MV-4-11 (cell line): Measurements from ENCODE around the gene TNFRSF1B.

Source experiments
- DNase-seq: peaks from one replicate; lab custom pipeline; 2025; lab: John Stamatoyannopoulos, UW

Gene TNFRSF1B

DNA sequence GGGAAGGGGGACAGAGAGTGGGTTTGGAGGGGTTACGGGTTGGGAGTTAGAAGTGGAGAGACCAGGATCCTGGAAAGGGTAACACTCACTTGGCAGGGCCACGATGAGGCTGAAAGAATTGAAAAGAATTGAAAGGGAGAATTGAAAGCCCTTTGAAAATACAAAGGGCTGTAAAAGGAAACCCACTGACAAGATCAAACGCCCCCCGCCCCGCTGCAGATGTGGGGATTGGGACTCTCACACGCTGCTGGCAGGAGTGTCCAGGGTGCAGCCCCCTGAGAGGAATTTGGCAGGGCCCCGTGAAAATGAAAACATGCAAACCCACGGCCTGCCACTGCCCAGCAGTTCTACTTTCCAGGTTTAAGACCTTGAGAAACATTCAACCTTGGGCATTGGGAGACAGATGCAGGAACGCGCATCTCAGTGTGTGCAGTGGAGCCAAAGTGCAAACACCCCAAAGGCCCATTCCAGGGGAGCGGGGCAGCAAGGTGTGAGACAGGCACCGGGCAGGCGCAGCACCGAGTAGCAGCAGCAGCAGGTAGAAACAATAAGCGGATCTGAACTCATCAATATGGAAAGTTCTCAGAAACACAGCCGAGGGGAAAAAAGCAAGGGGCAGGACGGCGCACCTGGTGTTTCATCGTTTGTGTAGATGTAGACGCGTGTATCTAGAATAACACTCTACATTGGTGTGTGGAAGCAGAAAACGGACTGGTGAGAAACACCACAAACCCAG lies 8.3 kb upstream of the TNFRSF1B start:
- DNase-seq = no peak

DNA sequence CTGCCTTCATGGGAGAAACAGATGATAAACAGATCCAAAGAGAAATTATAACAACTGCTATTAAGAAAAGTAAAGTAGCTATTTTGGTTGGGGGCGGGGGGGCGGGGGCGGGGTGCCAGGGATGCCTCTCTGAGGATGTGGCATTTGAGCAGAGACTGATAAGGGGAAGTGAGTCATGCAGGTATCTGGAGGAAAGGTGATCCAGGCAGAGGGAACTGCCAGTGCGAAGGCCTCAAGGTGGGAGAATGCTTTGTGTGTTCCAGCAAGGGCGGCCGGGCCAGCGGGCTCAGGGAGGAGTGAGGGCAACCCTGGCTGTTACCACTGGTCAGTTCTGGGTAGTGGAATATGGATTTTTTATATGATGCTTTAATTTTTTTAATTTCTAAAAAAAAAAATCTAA lies 7.0 kb upstream of the TNFRSF1B start:
- no peak for DNase-seq

- no peak for DNase-seq
These were observed 5.5 kb upstream of the TNFRSF1B start for GRCh38 chr1:12161324-12161661.

- DNase-seq = peak; percentile 96
These were observed 4.9 kb upstream of the TNFRSF1B start for GRCh38 chr1:12161662-12162458.

DNA sequence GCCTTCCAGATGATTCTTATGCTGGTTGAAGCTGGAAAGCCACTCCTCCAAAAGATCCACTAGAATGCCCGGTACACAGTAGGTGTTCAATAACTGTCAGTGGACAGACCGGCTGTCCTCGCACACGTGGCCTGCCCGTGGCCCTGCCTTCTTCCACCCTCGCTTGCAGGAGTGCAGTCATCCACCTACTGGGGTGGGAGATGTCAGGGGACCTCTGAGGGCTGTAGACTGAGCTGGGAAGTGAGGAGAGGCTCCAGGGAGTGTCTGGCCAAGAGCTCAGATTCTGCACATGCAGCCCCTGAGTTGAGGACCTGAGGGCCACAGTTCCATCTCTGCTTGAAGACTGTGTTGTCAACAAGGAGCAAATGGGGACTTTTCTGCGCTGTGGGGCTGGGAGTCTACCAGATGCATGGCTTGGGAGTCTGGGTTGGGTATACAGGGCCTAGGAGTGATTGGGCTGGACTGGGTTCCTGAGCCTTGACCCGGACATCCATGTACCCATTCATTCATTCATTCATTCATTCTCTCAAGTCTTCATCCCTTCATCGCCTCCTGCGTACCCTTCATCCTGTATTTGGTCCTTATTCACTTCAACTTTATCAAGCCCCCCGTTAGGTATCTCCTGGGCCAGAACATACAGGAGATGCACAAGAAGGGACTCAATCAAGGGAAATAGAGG lies 4.2 kb upstream of the TNFRSF1B start:
- no peak for DNase-seq

DNA sequence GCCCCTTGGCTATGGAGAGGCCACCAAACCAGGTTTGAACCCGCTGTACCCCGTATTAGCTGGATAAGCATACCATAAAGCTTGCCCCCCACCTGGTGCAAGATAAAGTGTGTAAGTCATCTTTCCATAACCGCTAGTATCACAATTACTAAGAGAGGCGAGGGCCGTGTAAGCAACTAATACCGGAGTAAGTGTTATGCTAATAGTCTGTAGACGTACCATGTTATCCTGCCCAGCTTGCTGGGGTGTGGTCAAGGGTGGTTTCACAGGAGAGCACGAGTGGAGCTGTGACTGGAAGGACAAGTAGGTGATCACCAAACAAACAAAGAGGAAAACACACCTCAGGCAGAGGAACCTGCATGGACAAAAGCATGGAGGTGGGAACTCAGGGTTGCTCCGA lies 3.6 kb upstream of the TNFRSF1B start:
- no peak for DNase-seq

DNA sequence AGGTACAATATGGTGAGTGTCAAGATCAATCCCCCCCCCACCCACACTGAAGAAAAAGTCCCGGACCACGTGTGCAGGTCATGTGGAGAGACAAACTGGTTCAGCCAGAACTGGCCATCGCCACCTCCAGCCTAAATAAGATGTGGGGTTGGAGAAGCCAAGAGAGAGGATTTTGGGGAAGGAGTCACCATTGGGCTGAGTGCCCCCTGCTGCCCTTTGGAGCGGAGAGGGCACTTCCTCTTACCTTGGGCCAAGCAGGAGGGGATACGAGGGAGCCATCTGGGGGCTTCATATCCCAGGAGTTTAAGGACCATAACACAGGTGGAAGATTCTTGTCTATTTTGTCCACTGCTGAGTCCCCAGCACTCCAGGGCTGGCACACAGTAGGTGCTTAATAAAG lies 2.6 kb upstream of the TNFRSF1B start:
- no peak for DNase-seq

DNA sequence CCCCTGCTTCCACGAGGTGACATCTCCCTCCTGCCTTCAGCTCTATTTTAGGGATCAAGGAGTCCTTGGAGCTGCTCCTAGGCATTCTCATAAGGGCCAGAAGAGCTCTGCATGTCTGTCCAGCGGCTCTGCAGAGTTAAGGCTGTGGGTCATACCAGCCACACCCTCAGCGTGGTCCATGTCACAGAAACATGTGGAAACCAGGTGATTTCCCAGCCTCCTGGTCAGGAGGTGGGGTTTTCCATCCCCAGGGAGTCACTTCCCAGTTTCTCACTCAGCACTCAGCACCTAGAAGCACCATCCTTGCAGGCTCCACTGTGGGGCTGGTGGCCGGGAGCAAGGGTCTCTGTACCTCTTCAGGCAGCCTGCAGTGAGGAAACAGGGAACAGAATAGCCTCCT lies 1.4 kb upstream of the TNFRSF1B start:
- no peak for DNase-seq

GRCh38 chr1:12167493-12168429 lies 970 bp downstream of the TNFRSF1B start:
- peak; percentile 8 for DNase-seq

GRCh38 chr1:12168451-12169160 lies 1.8 kb downstream of the TNFRSF1B start:
- DNase-seq = no peak

GRCh38 chr1:12169442-12170135 lies 2.8 kb downstream of the TNFRSF1B start:
- no peak for DNase-seq

- no peak for DNase-seq
These were observed 3.5 kb downstream of the TNFRSF1B start for GRCh38 chr1:12170263-12170671.

DNA sequence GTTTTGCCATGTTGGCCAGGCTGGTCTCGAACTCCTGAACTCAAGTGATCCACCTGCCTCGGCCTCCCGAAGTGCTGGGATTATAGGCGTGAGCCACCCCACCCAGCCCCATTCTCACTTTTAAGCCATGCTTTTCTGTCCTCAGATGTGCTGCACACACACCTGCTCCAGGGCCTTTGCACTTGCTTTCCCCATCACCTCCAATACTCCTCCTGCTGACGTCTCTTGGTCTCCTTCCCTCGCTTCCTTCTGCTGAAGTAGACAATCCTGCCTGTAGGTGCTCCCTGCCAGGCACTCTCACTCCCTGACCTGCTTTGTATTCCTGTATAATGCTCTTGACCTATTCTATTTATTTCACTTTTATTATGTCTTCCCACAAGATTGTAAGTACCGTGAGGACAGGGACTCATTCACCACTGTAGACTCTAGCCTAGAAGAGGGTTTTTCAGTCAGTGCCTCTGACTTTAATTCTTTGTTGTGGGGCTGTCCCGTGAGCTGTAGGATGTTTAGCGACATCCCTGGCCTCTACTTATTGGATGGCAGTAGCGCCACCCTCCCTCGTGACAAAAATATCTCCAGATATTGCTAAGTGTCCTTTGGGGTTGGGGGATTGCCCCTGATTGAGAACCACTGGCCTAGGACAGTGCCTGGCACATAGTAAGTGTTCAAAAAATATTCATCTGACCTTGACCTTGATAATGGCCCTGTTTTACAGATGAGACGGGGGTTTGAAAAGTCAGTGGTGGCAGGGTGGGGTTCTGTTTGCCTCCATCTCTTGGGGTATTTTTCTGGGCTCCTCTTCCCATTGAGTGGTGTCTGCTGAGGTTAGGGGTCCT lies 4.6 kb downstream of the TNFRSF1B start:
- DNase-seq = no peak

DNA sequence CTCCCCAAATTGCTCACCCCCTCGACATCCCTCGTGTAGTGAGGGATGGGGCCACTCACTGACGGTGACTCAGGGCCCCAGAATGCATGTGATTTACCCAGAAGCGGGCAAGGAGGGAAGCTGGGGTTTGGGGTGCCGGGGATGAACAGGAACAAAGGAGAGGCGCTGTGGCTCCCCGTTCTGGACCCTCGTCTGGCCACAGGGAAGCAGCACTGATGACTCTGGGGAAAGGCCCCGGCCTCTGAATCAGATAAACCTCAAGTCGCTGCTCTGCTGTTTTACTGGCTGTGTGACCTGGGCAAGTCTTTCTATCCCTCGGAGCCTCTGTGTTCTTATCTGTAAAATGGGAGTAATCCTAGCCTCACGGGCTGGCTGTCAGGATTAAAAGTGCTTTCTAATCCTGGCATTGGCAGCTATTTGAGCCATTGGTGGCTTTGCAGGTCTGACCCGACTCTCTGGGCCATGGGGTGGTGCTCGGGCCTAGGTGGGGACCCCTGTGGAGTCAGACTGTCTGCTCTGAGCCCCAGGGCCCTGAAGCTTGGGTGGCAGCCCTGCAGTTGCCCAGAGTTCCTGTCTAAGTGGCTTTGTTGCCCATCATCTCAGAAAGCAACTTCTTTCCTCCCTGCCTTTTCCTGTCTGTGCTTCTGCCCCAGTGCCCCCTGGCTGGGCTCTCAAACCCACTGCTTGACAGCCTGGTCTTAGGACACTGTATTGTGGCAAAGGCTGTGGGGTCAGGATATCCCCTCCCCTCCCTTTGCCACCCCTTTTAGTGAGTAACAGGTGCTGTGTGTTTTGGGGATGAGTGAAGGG lies 5.5 kb downstream of the TNFRSF1B start:
- DNase-seq = no peak

- no peak for DNase-seq
These were observed 6.3 kb downstream of the TNFRSF1B start for GRCh38 chr1:12173041-12173509.

- peak; percentile 85 for DNase-seq
These were observed 6.9 kb downstream of the TNFRSF1B start for GRCh38 chr1:12173631-12174121.

- DNase-seq = peak; percentile 25
These were observed 8.4 kb downstream of the TNFRSF1B start for GRCh38 chr1:12174924-12175810.
